ENCODE data around the gene AFF1.

DNA sequence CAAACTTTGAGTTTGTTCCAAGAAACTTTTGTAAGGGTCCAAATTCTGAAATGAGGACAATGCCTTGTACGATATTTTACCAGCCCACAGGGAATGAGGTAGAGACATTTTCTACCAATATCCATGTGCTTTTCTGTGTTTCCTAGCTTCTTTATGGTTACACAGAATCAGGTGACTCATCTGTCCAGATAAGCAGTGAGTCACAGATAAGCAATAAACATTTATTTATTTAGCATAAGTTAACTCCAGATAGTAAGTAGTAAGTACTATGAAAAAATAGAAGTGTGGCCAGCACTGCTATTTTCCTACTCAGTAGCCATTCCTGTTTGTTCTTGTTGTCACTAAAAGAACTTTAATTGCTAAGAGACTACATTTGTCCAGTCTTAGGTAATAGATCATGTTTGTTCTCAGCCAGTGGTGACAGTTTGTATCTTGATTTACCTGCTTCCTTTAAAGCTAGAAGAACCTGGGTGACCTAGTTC, 7.4 kb downstream of the AFF1 start:
- TF ChIP-seq, protein P1, sequence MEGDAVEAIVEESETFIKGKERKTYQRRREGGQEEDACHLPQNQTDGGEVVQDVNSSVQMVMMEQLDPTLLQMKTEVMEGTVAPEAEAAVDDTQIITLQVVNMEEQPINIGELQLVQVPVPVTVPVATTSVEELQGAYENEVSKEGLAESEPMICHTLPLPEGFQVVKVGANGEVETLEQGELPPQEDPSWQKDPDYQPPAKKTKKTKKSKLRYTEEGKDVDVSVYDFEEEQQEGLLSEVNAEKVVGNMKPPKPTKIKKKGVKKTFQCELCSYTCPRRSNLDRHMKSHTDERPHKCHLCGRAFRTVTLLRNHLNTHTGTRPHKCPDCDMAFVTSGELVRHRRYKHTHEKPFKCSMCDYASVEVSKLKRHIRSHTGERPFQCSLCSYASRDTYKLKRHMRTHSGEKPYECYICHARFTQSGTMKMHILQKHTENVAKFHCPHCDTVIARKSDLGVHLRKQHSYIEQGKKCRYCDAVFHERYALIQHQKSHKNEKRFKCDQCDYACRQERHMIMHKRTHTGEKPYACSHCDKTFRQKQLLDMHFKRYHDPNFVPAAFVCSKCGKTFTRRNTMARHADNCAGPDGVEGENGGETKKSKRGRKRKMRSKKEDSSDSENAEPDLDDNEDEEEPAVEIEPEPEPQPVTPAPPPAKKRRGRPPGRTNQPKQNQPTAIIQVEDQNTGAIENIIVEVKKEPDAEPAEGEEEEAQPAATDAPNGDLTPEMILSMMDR (IDR thresholded peaks at IDR 0.05): no peak
- no peak for TF ChIP-seq POLR2AphosphoS5 (IDR thresholded peaks at IDR 0.05; ENCODE audit: low read depth, low read length)
- TF ChIP-seq, protein P2, sequence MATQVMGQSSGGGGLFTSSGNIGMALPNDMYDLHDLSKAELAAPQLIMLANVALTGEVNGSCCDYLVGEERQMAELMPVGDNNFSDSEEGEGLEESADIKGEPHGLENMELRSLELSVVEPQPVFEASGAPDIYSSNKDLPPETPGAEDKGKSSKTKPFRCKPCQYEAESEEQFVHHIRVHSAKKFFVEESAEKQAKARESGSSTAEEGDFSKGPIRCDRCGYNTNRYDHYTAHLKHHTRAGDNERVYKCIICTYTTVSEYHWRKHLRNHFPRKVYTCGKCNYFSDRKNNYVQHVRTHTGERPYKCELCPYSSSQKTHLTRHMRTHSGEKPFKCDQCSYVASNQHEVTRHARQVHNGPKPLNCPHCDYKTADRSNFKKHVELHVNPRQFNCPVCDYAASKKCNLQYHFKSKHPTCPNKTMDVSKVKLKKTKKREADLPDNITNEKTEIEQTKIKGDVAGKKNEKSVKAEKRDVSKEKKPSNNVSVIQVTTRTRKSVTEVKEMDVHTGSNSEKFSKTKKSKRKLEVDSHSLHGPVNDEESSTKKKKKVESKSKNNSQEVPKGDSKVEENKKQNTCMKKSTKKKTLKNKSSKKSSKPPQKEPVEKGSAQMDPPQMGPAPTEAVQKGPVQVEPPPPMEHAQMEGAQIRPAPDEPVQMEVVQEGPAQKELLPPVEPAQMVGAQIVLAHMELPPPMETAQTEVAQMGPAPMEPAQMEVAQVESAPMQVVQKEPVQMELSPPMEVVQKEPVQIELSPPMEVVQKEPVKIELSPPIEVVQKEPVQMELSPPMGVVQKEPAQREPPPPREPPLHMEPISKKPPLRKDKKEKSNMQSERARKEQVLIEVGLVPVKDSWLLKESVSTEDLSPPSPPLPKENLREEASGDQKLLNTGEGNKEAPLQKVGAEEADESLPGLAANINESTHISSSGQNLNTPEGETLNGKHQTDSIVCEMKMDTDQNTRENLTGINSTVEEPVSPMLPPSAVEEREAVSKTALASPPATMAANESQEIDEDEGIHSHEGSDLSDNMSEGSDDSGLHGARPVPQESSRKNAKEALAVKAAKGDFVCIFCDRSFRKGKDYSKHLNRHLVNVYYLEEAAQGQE (IDR thresholded peaks at IDR 0.05; ENCODE audit: insufficient read depth in 1 of 2, low read depth in 2 of 2, low read length in 1 of 2): no peak
- TF ChIP-seq TCF7L2 (IDR thresholded peaks at IDR 0.05; ENCODE audit: low read depth, low read length): no peak
- no peak for TF ChIP-seq SIN3A (IDR thresholded peaks at IDR 0.05; ENCODE audit: borderline replicate concordance, insufficient read depth, low read depth, low read length)

Data from Panc1 (cell line).